Pulmonary artery endothelial cell (primary cell): ENCODE measurements around the gene IMMP2L. TPM values are rescaled to one million over a fixed set of nuclear protein-coding genes. Genes with fewer than 3 reads are reported as not detected.
"Not testable (repeated sequence)": the region's sequence is repeated elsewhere in the genome, so short reads cannot be mapped to it uniquely, and the experiment has no call there.

Experiments
- DNase-seq: peaks from one replicate; pipeline ENCODE4 v3.0.0-alpha.2; 2011; ENCODE audit warnings: low read depth, low spot score
- total RNA-seq: library from RNA; depleted of rRNA; stranded (reverse); fragments of >200 nt; gene quantifications from 2 replicates; pipeline ENCODE4 v1.2.3, GENCODE V29; 2014

IMMP2L gene
- total RNA-seq, 1 donor from 2014 or later: 9.6 TPM

DNA sequence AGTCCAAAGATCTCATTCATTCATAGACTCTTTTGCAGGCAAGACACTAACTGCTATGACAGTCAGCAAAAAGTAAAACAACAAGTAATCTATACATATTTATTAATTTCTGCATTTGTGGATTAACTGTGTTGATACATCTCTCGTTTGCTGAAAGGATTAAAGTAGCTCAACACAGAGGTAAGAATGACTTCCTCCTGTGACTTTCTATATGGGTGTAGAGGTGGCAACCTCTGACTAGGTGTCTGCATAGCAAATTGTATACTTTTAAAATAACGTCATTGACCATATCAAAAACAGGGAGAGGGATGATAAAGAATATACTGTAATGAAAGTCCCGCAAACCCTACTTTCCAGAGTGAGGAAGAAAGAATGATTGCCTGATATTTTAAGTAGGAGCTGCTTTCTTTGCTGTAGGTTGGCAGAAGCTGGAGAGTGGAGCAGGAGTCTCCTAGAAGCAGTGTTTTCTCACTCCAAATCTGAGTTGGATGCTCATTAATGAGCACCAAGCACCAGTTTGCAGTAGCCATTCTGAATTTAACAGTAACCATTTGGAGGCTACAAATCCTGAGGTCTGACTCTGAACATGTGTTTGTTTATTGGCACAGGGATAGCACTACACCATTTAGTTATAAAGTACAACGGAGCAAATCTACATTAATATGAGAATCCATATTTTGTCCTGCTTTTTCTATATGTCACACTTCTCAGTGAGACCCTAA is 480.6 kb downstream of the IMMP2L start:
- DNase-seq: no peak

- DNase-seq: no peak
Measured at GRCh38 chr7:111080495-111081105, 481.7 kb downstream of the IMMP2L start.

DNA sequence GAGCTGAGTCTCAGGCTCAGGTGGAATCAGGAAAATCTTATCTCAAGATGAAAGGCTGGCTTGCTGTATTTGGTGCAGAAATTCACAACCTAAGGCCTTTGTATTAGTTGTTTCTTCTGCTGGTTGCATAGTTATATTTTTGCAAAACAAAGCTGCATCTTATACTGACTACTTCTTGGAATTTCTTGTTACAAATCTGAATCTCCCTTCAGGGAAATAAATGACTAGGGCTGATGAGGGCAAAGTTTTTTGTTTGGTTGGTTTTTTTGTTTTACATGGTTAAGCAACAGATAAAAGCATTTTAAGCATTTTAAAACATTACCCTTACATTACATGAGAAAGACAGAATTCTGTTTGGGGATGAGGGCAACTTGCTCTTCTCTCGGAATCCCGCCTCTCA is 485.3 kb downstream of the IMMP2L start:
- no peak for DNase-seq

GRCh38 chr7:111076205-111076604 is 486.1 kb downstream of the IMMP2L start:
- no peak for DNase-seq

DNA sequence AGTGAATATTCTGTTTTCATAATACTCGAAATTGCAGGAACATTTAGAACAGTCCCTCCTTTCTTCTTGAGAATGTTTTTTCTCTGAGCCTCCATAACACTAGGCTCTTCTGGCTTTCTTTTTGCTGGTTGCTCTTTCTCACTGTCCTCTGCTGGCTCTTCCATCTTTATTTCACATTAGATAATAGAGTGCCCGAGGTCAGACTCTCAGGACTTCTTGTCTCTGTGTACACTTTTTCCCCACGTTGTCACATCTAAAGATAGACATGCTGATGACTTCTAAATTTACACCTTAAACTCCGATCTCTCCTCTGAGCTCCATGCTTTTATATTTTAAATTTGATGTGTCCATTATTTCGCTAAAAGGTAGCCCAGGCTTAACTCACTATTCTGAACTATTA is 486.8 kb downstream of the IMMP2L start:
- DNase-seq: no peak

DNA sequence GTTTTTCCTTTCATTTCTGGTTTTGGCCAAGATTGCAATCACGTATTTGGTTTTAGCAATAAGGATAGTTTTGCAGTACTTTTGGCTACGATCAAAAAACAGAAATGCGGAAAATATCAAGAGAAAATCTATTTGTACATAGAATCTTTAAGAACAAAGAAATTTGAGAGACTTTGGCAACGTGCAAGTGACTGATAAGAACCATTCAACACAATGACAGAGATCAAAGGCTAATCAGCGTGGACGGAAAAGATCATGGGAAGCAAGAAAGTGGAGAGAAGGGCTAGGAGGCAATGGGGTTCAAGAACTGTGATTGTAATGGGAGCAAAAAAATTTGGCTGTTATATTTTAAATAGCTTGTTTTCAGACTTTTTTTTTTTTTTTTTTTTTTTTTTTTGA is 487.5 kb downstream of the IMMP2L start:
- no peak for DNase-seq

DNA sequence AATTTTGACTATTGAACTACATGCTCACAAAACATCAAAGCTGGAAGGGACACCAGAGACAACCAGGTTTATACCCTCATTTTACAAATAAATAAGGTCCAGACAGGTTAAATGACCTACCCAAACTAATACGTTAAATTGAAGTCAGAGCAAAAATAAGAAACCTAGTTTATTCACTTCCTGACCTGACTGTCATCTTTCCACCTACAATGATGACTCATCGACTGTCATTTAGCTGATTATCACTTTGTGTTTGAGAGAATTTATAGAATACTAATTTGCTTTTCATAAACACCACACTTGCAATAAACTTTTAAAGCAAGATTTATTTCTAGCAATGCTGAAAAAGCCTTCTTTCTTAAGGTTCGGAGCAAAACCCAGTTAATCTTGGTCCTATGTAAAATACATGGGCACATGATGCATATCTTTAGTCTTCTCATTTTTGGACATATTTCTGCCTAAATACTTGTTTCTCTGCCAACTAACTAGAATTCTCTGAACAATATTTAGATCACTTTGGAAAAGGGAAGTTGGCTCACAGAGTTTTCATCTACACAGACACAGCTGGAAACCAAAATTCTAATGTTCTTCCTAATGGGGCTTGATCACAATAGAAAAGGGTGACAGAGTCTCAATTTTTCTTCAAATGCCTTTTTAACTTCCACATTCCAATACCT is 488.1 kb downstream of the IMMP2L start:
- no peak for DNase-seq

DNA sequence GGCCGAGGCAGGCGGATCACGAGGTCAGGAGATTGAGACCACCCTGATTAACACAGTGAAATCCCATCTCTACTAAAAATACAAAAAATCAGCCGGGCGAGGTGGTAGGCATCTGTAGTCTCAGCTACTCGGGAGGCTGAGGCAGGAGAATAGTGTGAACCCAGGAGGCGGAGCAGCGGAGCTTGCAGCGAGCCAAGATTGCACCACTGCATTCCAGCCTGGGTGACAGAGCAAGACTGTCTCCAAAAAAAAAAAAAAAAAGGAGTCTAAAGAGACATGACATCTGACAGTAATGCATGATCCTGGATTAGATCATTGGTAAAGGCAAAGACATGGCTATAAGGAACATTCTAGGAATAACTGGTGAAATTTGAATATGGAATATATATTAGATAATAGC is 489.6 kb downstream of the IMMP2L start:
- DNase-seq: not testable (repeated sequence)

DNA sequence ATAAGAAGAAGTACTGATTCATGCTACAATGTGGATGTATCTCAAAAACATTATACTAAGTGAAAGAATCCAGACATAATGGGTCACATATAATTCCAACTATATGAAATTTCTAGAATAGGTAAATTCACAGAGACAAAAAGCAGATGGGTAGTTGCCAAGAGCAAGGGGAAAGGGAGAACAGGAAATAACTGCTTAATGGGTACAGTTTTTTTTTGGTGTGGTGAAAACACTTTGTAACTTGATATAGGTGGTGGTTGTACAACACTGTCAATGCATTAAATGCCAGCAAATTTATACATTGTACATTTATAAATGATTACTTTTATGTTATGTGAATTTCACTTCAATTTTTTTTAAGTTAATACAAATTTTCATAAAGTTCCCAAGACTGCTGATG is 490.7 kb downstream of the IMMP2L start:
- DNase-seq: no peak

DNA sequence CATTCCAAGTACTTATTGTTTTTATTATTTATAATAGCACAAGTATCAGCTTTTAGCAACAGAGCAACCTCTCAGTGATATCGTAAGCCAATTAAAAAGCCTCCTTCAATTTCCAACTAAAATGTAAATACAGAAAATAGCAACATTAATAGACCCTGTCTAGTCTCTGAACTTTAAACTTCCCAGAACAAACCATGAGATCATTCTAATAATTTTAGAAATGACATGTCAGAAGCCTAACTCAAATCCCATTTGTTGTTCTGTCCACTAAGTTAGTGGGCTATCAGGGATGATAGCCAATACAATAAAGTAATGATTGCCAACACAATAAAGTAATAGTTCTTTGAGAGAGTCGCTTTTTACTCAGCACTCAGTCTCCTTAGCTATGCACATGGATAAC is 493.7 kb downstream of the IMMP2L start:
- no peak for DNase-seq

DNA sequence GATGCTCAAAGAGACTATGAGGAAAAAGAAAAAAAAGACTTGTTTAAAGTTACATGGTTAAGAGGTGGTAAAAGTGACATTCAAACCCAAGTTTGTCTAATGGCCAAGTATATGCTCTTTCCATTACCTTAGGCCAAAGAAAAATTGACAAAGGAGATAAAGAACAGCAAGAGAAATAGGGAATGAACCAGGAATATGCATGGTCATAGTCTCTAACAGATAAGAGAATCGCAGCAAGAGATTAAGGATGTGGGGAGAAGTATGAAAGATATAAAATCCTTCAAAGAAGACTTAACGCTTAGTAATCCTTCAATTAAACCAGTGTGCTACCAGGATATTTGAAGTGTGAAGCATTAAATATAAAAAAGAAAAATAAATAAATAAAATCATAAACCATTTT is 494.6 kb downstream of the IMMP2L start:
- no peak for DNase-seq

- no peak for DNase-seq
Measured at GRCh38 chr7:111067251-111067650, 495.0 kb downstream of the IMMP2L start.

DNA sequence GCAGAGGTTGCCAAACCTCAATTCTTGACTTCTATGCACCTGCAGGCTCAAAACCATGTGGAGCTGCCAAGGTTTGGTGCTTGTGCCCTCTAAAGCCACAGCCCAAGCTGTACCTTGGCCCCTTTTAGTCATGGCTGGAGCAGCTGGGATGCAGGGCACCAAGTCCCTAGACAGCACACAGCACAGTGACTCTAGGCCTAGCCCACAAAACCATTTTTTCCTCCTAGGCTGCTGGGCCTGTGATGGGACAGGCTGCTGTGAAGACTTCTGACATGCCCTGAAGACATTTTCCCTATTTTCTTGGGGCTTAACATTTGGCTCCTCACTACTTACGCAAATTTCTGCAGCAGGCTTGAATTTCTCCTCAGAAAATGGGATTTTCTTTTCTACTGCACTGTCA is 499.1 kb downstream of the IMMP2L start:
- DNase-seq: no peak

GRCh38 chr7:111059833-111060232 is 502.5 kb downstream of the IMMP2L start:
- no peak for DNase-seq

GRCh38 chr7:111057066-111057465 is 505.2 kb downstream of the IMMP2L start:
- no peak for DNase-seq

- DNase-seq: no peak
Measured at GRCh38 chr7:111056371-111056770, 505.9 kb downstream of the IMMP2L start.

- DNase-seq: no peak
Measured at GRCh38 chr7:111053035-111053434, 509.3 kb downstream of the IMMP2L start.

- DNase-seq: no peak
Measured at GRCh38 chr7:111051832-111052231, 510.5 kb downstream of the IMMP2L start.

DNA sequence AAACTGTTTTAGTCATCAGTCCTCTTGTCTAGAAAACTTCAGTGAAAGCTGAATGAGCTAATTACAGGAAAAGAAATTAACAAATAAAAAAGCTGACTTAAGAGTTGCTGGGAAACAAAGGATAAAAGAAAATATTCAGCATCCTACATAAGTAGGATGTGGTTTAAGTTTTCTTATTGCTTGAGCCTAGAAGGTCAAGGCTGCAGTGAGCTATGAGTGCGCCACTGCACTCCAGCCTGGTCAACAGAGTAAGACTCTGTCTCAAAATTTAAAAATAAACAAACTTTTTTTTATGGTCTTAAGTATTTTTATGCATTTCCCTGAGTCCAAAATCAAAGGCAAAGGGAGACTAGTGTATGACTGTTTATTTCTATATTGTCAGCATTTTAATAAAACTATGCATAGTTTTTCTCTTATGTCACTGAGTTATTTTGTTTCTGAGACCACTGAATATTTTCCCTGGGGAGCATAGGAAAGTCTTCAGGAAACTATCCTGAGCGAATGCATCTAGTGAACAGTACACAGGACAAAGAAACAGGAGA is 511.3 kb downstream of the IMMP2L start:
- no peak for DNase-seq

DNA sequence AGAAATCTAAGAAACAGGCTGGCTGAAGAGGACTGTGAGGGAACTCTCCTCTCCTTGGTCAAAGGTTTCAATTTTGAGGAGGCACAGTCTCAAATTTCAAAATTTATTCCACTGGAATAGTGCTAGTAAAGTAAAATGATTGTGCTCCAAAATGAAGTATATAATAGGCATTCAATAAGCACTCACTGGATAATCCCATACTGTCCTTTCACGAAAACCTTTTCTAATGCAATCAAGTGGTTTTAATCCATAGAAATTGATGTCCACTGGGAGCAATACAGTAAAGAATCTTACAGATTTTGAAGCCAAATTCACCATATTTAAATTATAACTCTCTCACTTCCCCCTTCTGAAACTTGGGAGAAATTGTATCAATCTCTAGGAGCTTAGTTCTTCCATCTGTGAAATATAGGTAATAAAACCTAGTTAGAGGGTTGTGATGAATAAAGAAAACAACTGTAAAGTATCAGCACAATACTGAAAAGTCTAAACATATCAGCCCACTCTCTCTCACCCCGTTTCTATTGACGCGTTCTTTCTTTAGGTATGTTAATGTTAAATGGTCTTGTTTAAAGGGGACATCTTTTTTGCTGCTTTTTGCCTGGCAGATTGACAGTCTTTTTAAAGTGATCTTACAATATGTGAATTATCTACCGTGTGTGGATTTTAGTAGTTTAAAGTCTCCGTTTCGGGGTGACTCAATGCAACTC is 512.2 kb downstream of the IMMP2L start:
- no peak for DNase-seq

- DNase-seq: no peak
Measured at GRCh38 chr7:111047595-111047994, 514.7 kb downstream of the IMMP2L start.

- no peak for DNase-seq
Measured at GRCh38 chr7:111045449-111045848, 516.8 kb downstream of the IMMP2L start.
